ENCODE measurements around the gene NTM.

DNA sequence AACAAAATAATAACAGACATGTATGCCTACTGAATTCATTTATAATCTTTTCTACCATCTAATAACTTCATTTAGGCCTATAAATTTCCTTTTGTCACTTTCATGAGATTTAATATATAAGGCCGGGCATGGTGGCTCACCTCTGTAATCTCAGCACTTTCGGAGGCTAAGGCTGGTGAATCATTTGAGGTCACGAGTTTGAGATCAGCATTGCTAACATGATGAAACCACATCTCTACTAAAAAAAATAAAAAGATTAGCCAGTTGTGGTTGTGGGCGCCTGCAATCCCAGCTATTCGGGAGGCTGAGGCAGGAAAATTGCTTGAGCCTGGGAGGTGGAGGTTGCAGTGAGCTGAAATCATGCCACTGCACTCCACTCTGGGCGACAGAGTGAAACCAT is 14.2 kb upstream of the NTM start:
- TF ChIP-seq, protein P1, sequence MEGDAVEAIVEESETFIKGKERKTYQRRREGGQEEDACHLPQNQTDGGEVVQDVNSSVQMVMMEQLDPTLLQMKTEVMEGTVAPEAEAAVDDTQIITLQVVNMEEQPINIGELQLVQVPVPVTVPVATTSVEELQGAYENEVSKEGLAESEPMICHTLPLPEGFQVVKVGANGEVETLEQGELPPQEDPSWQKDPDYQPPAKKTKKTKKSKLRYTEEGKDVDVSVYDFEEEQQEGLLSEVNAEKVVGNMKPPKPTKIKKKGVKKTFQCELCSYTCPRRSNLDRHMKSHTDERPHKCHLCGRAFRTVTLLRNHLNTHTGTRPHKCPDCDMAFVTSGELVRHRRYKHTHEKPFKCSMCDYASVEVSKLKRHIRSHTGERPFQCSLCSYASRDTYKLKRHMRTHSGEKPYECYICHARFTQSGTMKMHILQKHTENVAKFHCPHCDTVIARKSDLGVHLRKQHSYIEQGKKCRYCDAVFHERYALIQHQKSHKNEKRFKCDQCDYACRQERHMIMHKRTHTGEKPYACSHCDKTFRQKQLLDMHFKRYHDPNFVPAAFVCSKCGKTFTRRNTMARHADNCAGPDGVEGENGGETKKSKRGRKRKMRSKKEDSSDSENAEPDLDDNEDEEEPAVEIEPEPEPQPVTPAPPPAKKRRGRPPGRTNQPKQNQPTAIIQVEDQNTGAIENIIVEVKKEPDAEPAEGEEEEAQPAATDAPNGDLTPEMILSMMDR (optimal IDR thresholded peaks at IDR 0.05 in 1 of 3, IDR thresholded peaks at IDR 0.05 in 1 of 3, conservative IDR thresholded peaks at IDR 0.05 in 1 of 3; ENCODE audit: extremely low read depth in 1 of 3, insufficient read depth in 2 of 3, low read length in 3 of 3): no peak
- no peak for TF ChIP-seq EZH2 (IDR thresholded peaks at IDR 0.05; ENCODE audit: low read length)
